Measurements from ENCODE around the gene TET1. TPM values are rescaled to one million over a fixed set of nuclear protein-coding genes. Genes with fewer than 3 reads are reported as not detected.
"Not testable (repeated sequence)": the region's sequence is repeated elsewhere in the genome, so short reads cannot be mapped to it uniquely, and the experiment has no call there.

TET1 gene
- polyA plus RNA-seq (ENCODE audit: insufficient read length), result 10.8 TPM

GRCh38 chr10:68560186-68560942 is at the start of gene TET1:
TET1 (plus strand) TSS chr10:68560337; CDS start chr10:68572339, 12,002 bp downstream.
- DNase-seq, result peak; percentile 82

- not testable (repeated sequence) for DNase-seq
These were observed 43.9 kb upstream of the TET1 start for GRCh38 chr10:68516216-68516615.

- DNase-seq, result no peak
These were observed 43.4 kb upstream of the TET1 start for GRCh38 chr10:68516766-68517165.

- DNase-seq, result no peak
These were observed 42.9 kb upstream of the TET1 start for GRCh38 chr10:68517188-68517587.

- DNase-seq, result not testable (repeated sequence)
These were observed 41.5 kb upstream of the TET1 start for GRCh38 chr10:68518609-68519008.

- DNase-seq, result not testable (repeated sequence)
These were observed 34.6 kb upstream of the TET1 start for GRCh38 chr10:68525490-68526038.

- DNase-seq, result no peak
These were observed 33.4 kb upstream of the TET1 start for GRCh38 chr10:68526634-68527307.

- DNase-seq, result no peak
These were observed 23.2 kb upstream of the TET1 start for GRCh38 chr10:68536973-68537372.

GRCh38 chr10:68537796-68538195 is 22.3 kb upstream of the TET1 start:
- no peak for DNase-seq

- DNase-seq, result no peak
These were observed 16.9 kb upstream of the TET1 start for GRCh38 chr10:68543004-68543918.

GRCh38 chr10:68550747-68551411 is 9.3 kb upstream of the TET1 start:
- DNase-seq, result peak; percentile 41

GRCh38 chr10:68553138-68553537 is 7.0 kb upstream of the TET1 start:
- no peak for DNase-seq

GRCh38 chr10:68553599-68553998 is 6.5 kb upstream of the TET1 start:
- no peak for DNase-seq

GRCh38 chr10:68558478-68558877 is 1.7 kb upstream of the TET1 start:
- no peak for DNase-seq

GRCh38 chr10:68559251-68559650 is 886 bp upstream of the TET1 start:
- peak; percentile 7 for DNase-seq

GRCh38 chr10:68559841-68560185 is 324 bp upstream of the TET1 start:
- DNase-seq, result peak; percentile 58

- DNase-seq, result peak; percentile 48
These were observed 1.1 kb downstream of the TET1 start for GRCh38 chr10:68560943-68561864.

GRCh38 chr10:68561865-68562649 is 1.9 kb downstream of the TET1 start:
- peak; percentile 32 for DNase-seq

GRCh38 chr10:68562661-68563570 is 2.8 kb downstream of the TET1 start:
- DNase-seq, result peak; percentile 56

Measured in hindlimb muscle (tissue), 1 donor.